GM18951 (cell line): Measurements from ENCODE around the gene CTSO.

Experiments used
- POLR2A ChIP-seq: IDR thresholded peaks from 4 replicates; pipeline ENCODE4 v1.6.1; 2011; ENCODE audit warnings: mild to moderate bottlenecking; ENCODE audit not compliant: insufficient read length, insufficient read depth; ENCODE audit errors: extremely low read depth
- in situ Hi-C: fragments of 300-500 bp; cut with MboI; formaldehyde crosslinking; loops from one replicate; pipeline ENCODE4 v1.12.0; 2022; ENCODE audit warnings: low sequenced_read_pairs, mixed read lengths, inconsistent platforms; ENCODE audit not compliant: unreplicated experiment

The CTSO gene

DNA sequence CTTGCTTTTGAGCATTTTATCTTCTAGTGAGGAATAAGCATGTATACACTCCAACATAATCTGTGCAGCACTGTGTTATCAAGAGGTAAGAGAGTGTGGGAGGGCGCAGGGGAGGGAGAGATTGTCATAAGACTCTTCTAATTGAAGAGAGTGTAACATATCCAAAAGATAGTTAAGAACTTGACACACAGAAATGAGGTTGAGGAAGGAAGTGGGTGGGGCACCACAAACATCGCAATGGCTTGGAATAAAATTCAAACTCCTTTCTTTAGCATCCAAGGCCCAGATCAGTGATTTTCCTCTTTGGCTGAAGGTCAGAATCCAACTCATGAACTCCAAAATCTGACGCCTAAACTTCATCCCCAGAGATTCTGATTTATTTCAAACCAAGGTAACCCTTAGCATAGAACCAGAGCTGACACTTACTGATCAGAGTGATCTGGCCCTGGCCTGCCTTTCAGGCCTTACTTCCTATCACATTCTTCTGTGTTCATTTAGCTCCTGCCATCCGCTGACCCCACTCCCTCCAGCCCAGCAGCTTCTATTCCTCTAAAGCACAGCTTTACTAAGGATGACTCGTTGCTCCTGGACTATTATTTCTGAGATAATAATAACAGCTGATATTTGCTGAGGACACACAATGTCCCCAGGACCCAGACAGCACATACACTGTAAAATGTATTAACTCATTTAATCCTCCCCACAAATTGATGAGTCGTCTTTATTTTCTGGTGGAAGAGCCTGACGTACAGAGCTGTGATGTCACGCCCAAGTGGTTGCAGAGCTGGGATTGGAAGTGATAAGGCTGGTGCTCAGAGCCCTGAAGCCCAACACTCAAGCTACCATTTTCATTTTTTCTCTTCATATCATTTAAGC, 10.6 kb upstream of the CTSO start:
- in situ Hi-C loops = no loop called here
- TF ChIP-seq POLR2A = no peak

GRCh38 chr4:155962767-155963166, 9.1 kb upstream of the CTSO start:
- in situ Hi-C loops = no loop called here
- no peak for TF ChIP-seq POLR2A

DNA sequence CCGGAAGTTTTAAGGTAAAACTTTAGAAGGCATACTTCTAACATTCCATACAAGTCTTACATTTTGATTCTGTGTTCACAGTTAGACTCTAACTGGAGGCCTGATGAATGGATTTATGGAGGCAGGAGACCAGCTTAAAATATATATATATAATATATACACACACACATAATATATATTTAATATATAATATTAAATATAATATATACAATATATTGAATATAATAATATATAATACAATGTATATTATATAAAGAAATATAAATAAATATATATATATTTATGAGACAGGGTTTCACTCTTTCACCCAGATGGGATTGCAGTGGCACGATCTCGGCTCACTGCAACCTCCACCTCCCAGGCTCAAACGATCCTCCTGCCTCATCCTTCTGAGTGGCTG, 7.9 kb upstream of the CTSO start:
- TF ChIP-seq POLR2A = no peak
- in situ Hi-C loops = no loop called here

- in situ Hi-C loops = no loop called here
- no peak for TF ChIP-seq POLR2A
Observed at GRCh38 chr4:155960522-155960921, 6.9 kb upstream of the CTSO start.

DNA sequence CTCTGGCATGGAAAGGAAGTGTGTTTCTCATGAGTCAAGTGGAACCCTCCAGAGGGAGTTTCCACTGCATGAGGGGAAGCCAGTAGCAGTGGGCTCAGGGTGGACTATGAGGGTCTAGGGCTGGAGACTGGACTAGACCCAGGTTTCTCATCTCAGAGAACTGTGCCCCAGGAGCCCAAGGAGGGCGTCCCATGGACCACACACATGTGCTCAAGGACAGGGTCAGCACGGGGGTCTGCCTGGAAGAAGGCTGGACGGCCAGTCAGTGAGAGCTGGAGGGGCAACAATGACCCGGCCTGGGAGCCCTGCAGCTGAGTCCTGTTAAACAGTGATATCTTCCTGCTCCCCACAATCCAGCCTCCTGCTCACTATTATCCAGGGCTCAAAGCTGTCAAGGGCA, 5.8 kb upstream of the CTSO start:
- TF ChIP-seq POLR2A = no peak
- in situ Hi-C loops = no loop called here

GRCh38 chr4:155956461-155956860, 2.8 kb upstream of the CTSO start:
- no peak for TF ChIP-seq POLR2A
- in situ Hi-C loops = no loop called here

GRCh38 chr4:155954939-155955338, 1.3 kb upstream of the CTSO start:
- in situ Hi-C loops = loop anchor here (5.0 kb wide), 1 partner anchor 143 kb away; no protein-coding TSS in a partner anchor

DNA sequence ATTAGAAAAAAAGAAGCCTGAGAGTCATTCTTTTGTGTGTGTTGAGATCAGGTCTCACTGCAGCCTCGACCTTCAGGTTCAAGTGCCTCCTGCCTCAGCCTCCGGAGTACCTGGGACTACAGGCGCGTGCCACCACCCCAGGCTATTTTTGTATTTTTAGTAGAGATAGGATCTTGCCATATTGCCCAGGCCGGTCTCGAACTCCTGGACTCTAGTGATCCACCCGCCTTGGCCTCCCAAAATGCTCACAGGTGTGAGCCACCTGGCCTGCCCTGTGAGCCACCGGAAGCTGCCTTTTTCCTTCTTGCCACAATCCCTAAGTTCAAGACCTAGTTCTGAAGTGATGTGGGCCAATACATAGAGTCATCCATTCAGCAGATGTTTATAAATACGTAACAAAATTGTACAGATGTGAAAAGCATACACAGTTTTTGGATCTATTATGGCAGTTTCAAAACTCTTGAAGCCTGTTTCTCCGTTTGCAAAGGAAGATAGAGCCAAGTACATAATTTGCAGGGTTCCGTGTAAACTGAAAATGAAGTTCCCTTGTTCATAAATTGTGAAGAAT, 536 bp upstream of the CTSO start:
- in situ Hi-C loops = loop anchor here (5.0 kb wide), 1 partner anchor 142 kb away; no protein-coding TSS in a partner anchor
- no peak for TF ChIP-seq POLR2A

More at GRCh38 chr4:155954939-155955338, 1.3 kb upstream of the CTSO start:
- no peak for TF ChIP-seq POLR2A

- no peak for TF ChIP-seq POLR2A
- in situ Hi-C loops = loop anchor here (5.0 kb wide), 1 partner anchor 140 kb away; no protein-coding TSS in a partner anchor
Observed at GRCh38 chr4:155952501-155952901, 1.2 kb downstream of the CTSO start.

- in situ Hi-C loops = loop anchor here (5.0 kb wide), 1 partner anchor 138 kb away; no protein-coding TSS in a partner anchor
- TF ChIP-seq POLR2A = no peak
Observed at GRCh38 chr4:155950461-155950860, 3.2 kb downstream of the CTSO start.

GRCh38 chr4:155948541-155948940, 5.1 kb downstream of the CTSO start:
- no peak for TF ChIP-seq POLR2A
- in situ Hi-C loops = no loop called here

DNA sequence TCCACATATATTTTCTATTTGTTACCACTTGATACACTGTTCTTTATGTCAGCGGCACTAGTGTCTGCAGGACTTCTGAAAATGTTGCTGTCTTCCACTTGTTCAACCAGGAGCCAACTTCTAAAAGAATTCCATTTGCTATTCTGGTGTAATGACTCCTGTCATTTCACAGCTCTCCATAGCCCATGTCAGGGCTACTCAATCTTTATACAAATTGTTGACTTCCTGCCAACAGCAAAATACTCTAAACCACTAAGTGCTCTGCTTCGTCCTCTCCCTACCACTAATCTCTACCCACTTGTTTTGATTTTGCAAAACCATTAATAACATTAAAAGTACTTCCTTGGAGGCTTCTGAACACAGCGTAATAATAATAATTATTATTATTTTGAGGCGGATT, 7.2 kb downstream of the CTSO start:
- TF ChIP-seq POLR2A = no peak
- in situ Hi-C loops = no loop called here

DNA sequence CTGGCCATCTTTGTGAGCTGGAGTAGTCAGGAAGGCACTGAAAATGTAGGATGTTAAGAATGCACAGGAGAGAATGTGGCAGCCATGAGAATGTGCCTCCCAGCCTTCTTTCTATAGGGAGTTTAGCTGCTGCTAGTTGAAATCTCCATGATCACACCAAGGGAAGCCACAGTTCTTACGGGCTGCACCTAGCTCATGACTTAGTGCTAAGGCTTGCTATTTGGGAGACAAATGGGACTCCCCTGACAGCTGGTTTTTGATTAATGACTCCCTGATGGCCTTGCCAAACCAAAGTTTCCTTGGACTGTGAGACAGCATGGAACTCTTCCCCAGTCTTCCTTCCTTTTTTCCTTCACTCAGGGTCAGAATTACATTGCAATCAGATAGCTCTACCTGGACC, 9.2 kb downstream of the CTSO start:
- no peak for TF ChIP-seq POLR2A

More for the DNA sequence above, 9.2 kb downstream of the CTSO start:
- in situ Hi-C loops = no loop called here
